K562 (cell line): ENCODE results near the gene LRRC41. TPM values are rescaled to one million over a fixed set of nuclear protein-coding genes. Genes with fewer than 3 reads are reported as not detected.
A peak's percentile ranks its signal among the peaks of the same experiment; 100 is the strongest.

Source experiments
- CEBPZ ChIP-seq: fragments of 150-350 bp; IDR thresholded peaks from 2 replicates; pipeline ENCODE4 v1.6.1; 2014; ENCODE audit warnings: low read depth, mild to moderate bottlenecking, low read length, borderline replicate concordance
- ELF2 ChIP-seq: fragments of 250-450 bp; sonication (Bioruptor Pico); IDR thresholded peaks from 2 replicates; pipeline ENCODE4 v1.5.0; 2021; ENCODE audit warnings: mild to moderate bottlenecking
- FIP1L1 ChIP-seq: fragments of 200-400 bp; formaldehyde crosslinking; IDR thresholded peaks from 2 replicates; pipeline ENCODE4 v1.6.1; 2018; ENCODE audit warnings: mild to moderate bottlenecking, low read depth, low read length; ENCODE audit not compliant: poor library complexity, severe bottlenecking
- GTF2E2 ChIP-seq: fragments of 200-800 bp; sonication (Bioruptor generic); IDR thresholded peaks from 2 replicates; pipeline ENCODE4 v1.6.1; 2016; ENCODE audit warnings: missing genetic modification characterization, missing compliant biosample characterization
- KAT7 ChIP-seq: sonication (generic); formaldehyde crosslinking; IDR thresholded peaks from 2 replicates; pipeline ENCODE4 v1.8.0; 2022; ENCODE audit warnings: missing genetic modification reagents, mild to moderate bottlenecking, borderline replicate concordance
- KDM4B ChIP-seq, 2 experiments: fragments of 450-650 bp in 1 of 2; sonication (generic) in 1 of 2; IDR thresholded peaks; 2 replicates each; pipeline ENCODE4 v1.6.1; 2016 to 2017; ENCODE audit warnings: borderline replicate concordance in 2 of 2, antibody characterized with exemption in 1 of 2, low read depth in 1 of 2, mild to moderate bottlenecking in 1 of 2
- KLF10 ChIP-seq: fragments of 250-450 bp; sonication (Bioruptor Pico); IDR thresholded peaks from 2 replicates; pipeline ENCODE4 v1.6.1; 2021; ENCODE audit warnings: matching md5 sums
- PHF21A ChIP-seq: fragments of 450-650 bp; IDR thresholded peaks from 2 replicates; pipeline ENCODE4 v1.6.1; 2017; ENCODE audit warnings: low read depth, borderline replicate concordance
- RAD21 ChIP-seq, 2 experiments: fragments of 250-450 bp in 1 of 2; fragments of 450-650 bp in 1 of 2; sonication (Bioruptor Pico) in 1 of 2; formaldehyde crosslinking in 1 of 2; IDR thresholded peaks in 1 of 2; conservative IDR thresholded peaks in 1 of 2; 2 replicates each; pipeline versions ENCODE4 v1.4.0 to v1.8.0; 2020 to 2022; ENCODE audit warnings: mild to moderate bottlenecking in 2 of 2, moderate library complexity in 1 of 2
- SMARCA4 ChIP-seq: fragments of 450-650 bp; IDR thresholded peaks from 2 replicates; pipeline ENCODE4 v1.6.1; 2016
- TEAD4 ChIP-seq, 2 experiments: sonication (generic) in 1 of 2; formaldehyde crosslinking in 1 of 2; IDR thresholded peaks; 2 replicates each; pipeline versions ENCODE4 v1.6.1 to v1.8.0; 2012 to 2022; ENCODE audit warnings: borderline replicate concordance in 1 of 2, inconsistent platforms in 1 of 2, low read length in 1 of 2, mild to moderate bottlenecking in 1 of 2, missing genetic modification reagents in 1 of 2
- TOE1 ChIP-seq, 2 experiments: fragments of 450-650 bp in 1 of 2; sonication (generic) in 1 of 2; formaldehyde crosslinking in 1 of 2; IDR thresholded peaks; 2 replicates each; pipeline versions ENCODE4 v1.7.1 to v1.8.0; 2016 to 2022; ENCODE audit warnings: borderline replicate concordance in 2 of 2, mild to moderate bottlenecking in 2 of 2, antibody characterized with exemption in 1 of 2, inconsistent platforms in 1 of 2, low read depth in 1 of 2, missing genetic modification reagents in 1 of 2, moderate library complexity in 1 of 2
- XRCC3 ChIP-seq: fragments of 450-650 bp; IDR thresholded peaks from 2 replicates; pipeline ENCODE4 v1.6.1; 2017; ENCODE audit warnings: mild to moderate bottlenecking, moderate library complexity
- XRCC5 ChIP-seq: fragments of 200-400 bp; formaldehyde crosslinking; IDR thresholded peaks from 2 replicates; pipeline ENCODE4 v1.6.1; 2017; ENCODE audit warnings: low read depth, mild to moderate bottlenecking, low read length
- ZNF274 ChIP-seq: IDR thresholded peaks from 2 replicates; pipeline ENCODE4 v1.6.1; 2011; ENCODE audit warnings: low read depth, mild to moderate bottlenecking, low read length, moderate library complexity, borderline replicate concordance
- ZNF444 ChIP-seq: fragments of 250-450 bp; sonication (Bioruptor Pico); IDR thresholded peaks from 2 replicates; pipeline ENCODE4 v1.4.0; 2020; ENCODE audit warnings: mild to moderate bottlenecking, moderate library complexity
- ZNF445 ChIP-seq: fragments of 250-450 bp; sonication (Bioruptor Pico); IDR thresholded peaks from 2 replicates; pipeline ENCODE4 v1.4.0; 2020; ENCODE audit warnings: low read depth, mild to moderate bottlenecking, moderate library complexity
- ZNF57 ChIP-seq: fragments of 450-650 bp; formaldehyde crosslinking; IDR thresholded peaks from 2 replicates; pipeline ENCODE4 v1.4.0; 2020; ENCODE audit warnings: mild to moderate bottlenecking, moderate library complexity
- ZNF696 ChIP-seq: fragments of 250-450 bp; sonication (Bioruptor Pico); conservative IDR thresholded peaks from 2 replicates; pipeline ENCODE4 v1.4.0; 2020; ENCODE audit warnings: mild to moderate bottlenecking, moderate library complexity
- polyA plus RNA-seq, 8 experiments: library from polyadenylated mRNA; depleted of rRNA in 4 of 8; stranded (reverse) in 5 of 8; unstranded in 3 of 8; fragments of >200 nt; fragmentation: Nextera tagmentation in 2 of 8; fragmentation: Illumina TruSeq in 1 of 8; extraction: Ambion mirVana in 2 of 8; extraction: Trizol in 1 of 8; gene quantifications; 2 replicates each; pipeline versions ENCODE4 v1.2.1 to v1.2.3, GENCODE V29; 2011 to 2014; ENCODE audit warnings: inconsistent platforms in 1 of 8, missing spikeins in 1 of 8
- total RNA-seq, 7 experiments: library from RNA; depleted of rRNA in 6 of 7; stranded (reverse); fragments of >200 nt in 6 of 7; fragmentation: Illumina TruSeq in 2 of 7; extraction: Trizol in 2 of 7; gene quantifications; 2 replicates each; pipeline versions ENCODE4 v1.2.1 to v1.2.3, GENCODE V29; 2011 to 2021; ENCODE audit warnings: low replicate concordance in 1 of 7
- TF ChIP-seq, protein P1 (sequence below), 2 experiments: fragments of 250-450 bp in 1 of 2; fragments of 450-650 bp in 1 of 2; sonication (Bioruptor Pico) in 1 of 2; IDR thresholded peaks; 2 replicates each; pipeline versions ENCODE4 v1.6.1 to v1.8.0; 2016 to 2021; ENCODE audit warnings: mild to moderate bottlenecking in 2 of 2, moderate library complexity in 2 of 2, missing compliant biosample characterization in 1 of 2, missing genetic modification characterization in 1 of 2

Gene LRRC41
- total and polyA plus RNA-seq, 9 of the 15 experiments (the other 6 are each of a cell fraction or from before 2014, with no cell fraction given): 10.5 to 64.7 (median 44.2) TPM

DNA sequence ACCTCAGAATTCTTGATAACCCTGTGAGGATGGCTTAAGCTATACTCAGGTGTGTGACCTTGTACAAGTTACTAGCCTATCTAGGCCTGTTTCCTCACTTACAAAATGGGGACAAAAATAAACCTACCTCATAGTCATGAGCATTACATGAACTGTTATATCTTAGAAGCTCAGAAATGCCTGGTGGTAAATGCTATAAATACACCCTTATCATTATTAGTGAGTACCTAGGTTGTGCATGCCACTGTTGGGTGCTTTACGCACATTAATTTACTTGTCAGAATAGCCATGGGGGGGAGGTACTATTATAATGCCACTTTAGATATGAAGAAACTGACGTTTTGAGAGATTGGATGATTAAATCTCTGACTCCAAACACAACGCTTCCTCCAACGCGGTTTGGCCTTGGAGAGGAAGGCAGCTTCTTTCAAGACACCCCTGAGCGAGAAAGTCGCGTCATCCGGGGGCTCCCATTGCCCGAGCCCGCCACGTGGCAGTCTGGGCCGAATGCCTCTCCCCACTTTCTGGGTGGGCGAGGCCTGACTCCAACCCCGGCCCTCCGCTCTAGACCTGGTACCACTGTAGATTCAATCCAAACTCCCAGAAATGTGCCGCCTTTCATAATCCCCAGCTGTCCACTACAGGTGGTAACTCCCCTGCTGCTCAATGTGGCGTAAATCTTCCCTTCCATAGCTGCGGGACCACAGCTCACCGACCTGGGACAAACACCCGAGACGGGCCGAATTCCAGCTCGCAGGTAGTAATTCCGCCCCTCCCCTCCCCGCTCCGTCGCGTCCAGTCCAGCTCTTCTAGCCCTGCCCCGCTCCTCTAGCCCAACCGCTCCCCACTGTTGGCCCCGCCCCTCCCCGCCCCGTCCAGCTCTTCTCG is 56.6 kb downstream of the LRRC41 start (continued):
- TF ChIP-seq KDM4B (IDR thresholded peaks at IDR 0.05; ENCODE audit: borderline replicate concordance in 2 of 2, low read depth in 1 of 2) (0 out of 4 replicates have a peak, but pooled peaks of 1 of the 2 experiments have one; percentile 55), KLF10 (CRISPR knock-in tag) (no peak), XRCC5 (peak; percentile 20; the same call in 1 of the 2 replicates), ZNF57 (CRISPR knock-in tag) (no peak), TEAD4 (IDR thresholded peaks at IDR 0.05; ENCODE audit: low read length) (peak; percentile 20; the same call in 1 of the 2 replicates), TEAD4 (CRISPR knock-in tag; IDR thresholded peaks at IDR 0.05; ENCODE audit: borderline replicate concordance) (no peak), CEBPZ (no peak), SMARCA4 (peak; percentile 43; the same call in 1 of the 2 replicates), TOE1 (IDR thresholded peaks at IDR 0.05; ENCODE audit: borderline replicate concordance) (no peak), TOE1 (CRISPR knock-in tag; IDR thresholded peaks at IDR 0.05; ENCODE audit: borderline replicate concordance, low read depth) (no peak), PHF21A (no peak), ELF2 (CRISPR knock-in tag) (no peak), ZNF274 (no peak), ZNF696 (CRISPR knock-in tag) (no peak), KAT7 (CRISPR knock-in tag) (no peak; the same call in 1 of the 2 replicates), FIP1L1 (no peak), ZNF444 (CRISPR knock-in tag) (no peak), GTF2E2 (tag) (no peak), XRCC3 (no peak), ZNF445 (no peak), RAD21 (CRISPR knock-in tag; conservative IDR thresholded peaks at IDR 0.05 in 1 of 2, IDR thresholded peaks at IDR 0.05 in 1 of 2) (no peak)
- TF ChIP-seq, protein P1, sequence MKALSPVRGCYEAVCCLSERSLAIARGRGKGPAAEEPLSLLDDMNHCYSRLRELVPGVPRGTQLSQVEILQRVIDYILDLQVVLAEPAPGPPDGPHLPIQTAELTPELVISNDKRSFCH (CRISPR knock-in tag; IDR thresholded peaks at IDR 0.05): no peak
- TF ChIP-seq, protein P1 (tag; IDR thresholded peaks at IDR 0.05): peak; percentile 52; the same call in 1 of the 2 replicates
